Adipose tissue (tissue), 3 donors: Measurements from ENCODE around the gene TTC28. TPM values are rescaled to one million over a fixed set of nuclear protein-coding genes. Genes with fewer than 3 reads are reported as not detected.
"Not testable (repeated sequence)": the region's sequence is repeated elsewhere in the genome, so short reads cannot be mapped to it uniquely, and the experiment has no call there.

Experiments used
- H3K27ac ChIP-seq: one replicate; pipeline ENCODE4 v1.5.1; 2013; ENCODE audit warnings: low read depth, low read length
- WGBS, 3 donors: extraction: QIAGEN DNeasy Blood & Tissue Kit; methylation state at CpG; one replicate each; pipeline ENCODE4 v1.1.7; 2013; 5-methylcytosine and 5-hydroxymethylcytosine counted together
- polyA plus RNA-seq, 3 donors: library from polyadenylated mRNA; stranded (reverse); fragments of 200-250 nt; gene quantifications; one replicate each; pipeline ENCODE4 v1.2.3, GENCODE V29; 2013
- donor health status: healthy with polysubstance abuse.
- donor health status: Bipolar disorder and iron deficiency.
- donor health status: healthy.

Gene TTC28
- polyA plus RNA-seq, 3 donors = 2.8 to 10.6 (median 8.3) TPM

- no peak overlapping the region for H3K27ac ChIP-seq
- whole genome bisulfite sequencing, 3 donors = 86 to 96% (median 94%) methylated on average over 2 of the region's 2 CpGs
Observed at GRCh38 chr22:28538922-28539321, 140.7 kb downstream of the TTC28 start.

GRCh38 chr22:28530565-28530964 is 149.1 kb downstream of the TTC28 start:
- not testable (repeated sequence) for H3K27ac ChIP-seq
- WGBS, 3 donors = 89 to 95% (median 94%) methylated on average over 4 of the region's 4 CpGs

GRCh38 chr22:28529144-28529543 is 150.5 kb downstream of the TTC28 start:
- 96% methylated on average over 7 to 10 of the region's 10 CpGs for WGBS, 3 donors
- H3K27ac ChIP-seq = not testable (repeated sequence)

- WGBS, 3 donors = 47 to 61% (median 54%) methylated on average over 3 of the region's 3 CpGs
Observed at GRCh38 chr22:28521451-28521850, 158.2 kb downstream of the TTC28 start.

GRCh38 chr22:28514321-28514821 is 165.3 kb downstream of the TTC28 start:
- 53 to 61% (median 57%) methylated on average over 3 of the region's 3 CpGs for WGBS, 3 donors
- no peak overlapping the region for H3K27ac ChIP-seq

More at GRCh38 chr22:28521451-28521850, 158.2 kb downstream of the TTC28 start:
- H3K27ac ChIP-seq = no peak overlapping the region

GRCh38 chr22:28512387-28512786 is 167.3 kb downstream of the TTC28 start:
- WGBS, 3 donors = 97 to 99% (median 98%) methylated on average over 2 of the region's 2 CpGs
- H3K27ac ChIP-seq = not testable (repeated sequence)

- no peak overlapping the region for H3K27ac ChIP-seq
Observed at GRCh38 chr22:28507896-28508295, 171.7 kb downstream of the TTC28 start.

- H3K27ac ChIP-seq = no peak overlapping the region
- WGBS, 3 donors = 86 to 94% (median 93%) methylated on average over 9 of the region's 9 CpGs
Observed at GRCh38 chr22:28506150-28506535, 173.5 kb downstream of the TTC28 start.

GRCh38 chr22:28505416-28506149 is 174.1 kb downstream of the TTC28 start:
- 77 to 91% (median 86%) methylated on average over 15 of the region's 15 CpGs for WGBS, 3 donors
- H3K27ac ChIP-seq = no peak overlapping the region

- H3K27ac ChIP-seq = no peak overlapping the region
- 48 to 79% (median 55%) methylated on average over 1 of the region's 1 CpG for WGBS, 3 donors
Observed at GRCh38 chr22:28500006-28500405, 179.6 kb downstream of the TTC28 start.

- H3K27ac ChIP-seq = no peak overlapping the region
- WGBS, 3 donors = 79 to 85% (median 82%) methylated on average over 4 of the region's 4 CpGs
Observed at GRCh38 chr22:28498044-28498443, 181.6 kb downstream of the TTC28 start.

GRCh38 chr22:28497188-28497587 is 182.5 kb downstream of the TTC28 start:
- WGBS, 3 donors = 74 to 86% (median 84%) methylated on average over 2 of the region's 2 CpGs
- H3K27ac ChIP-seq = no peak overlapping the region

GRCh38 chr22:28491289-28491688 is 188.4 kb downstream of the TTC28 start:
- WGBS, 3 donors = 90 to 100% methylated on average over 1 of the region's 2 CpGs; no CpG with 5 or more reads in 1 of the 3 donors
- not testable (repeated sequence) for H3K27ac ChIP-seq

- no peak overlapping the region for H3K27ac ChIP-seq
- WGBS, 3 donors = 78 to 86% (median 83%) methylated on average over 2 of the region's 2 CpGs
Observed at GRCh38 chr22:28488825-28489224, 190.8 kb downstream of the TTC28 start.

GRCh38 chr22:28484662-28485061 is 195.0 kb downstream of the TTC28 start:
- H3K27ac ChIP-seq = no peak overlapping the region
- WGBS, 3 donors = 97 to 100% (median 100%) methylated on average over 1 of the region's 1 CpG

GRCh38 chr22:28481725-28482124 is 197.9 kb downstream of the TTC28 start:
- whole genome bisulfite sequencing, 3 donors = 47 to 82% (median 77%) methylated on average over 2 of the region's 2 CpGs
- H3K27ac ChIP-seq = no peak overlapping the region

GRCh38 chr22:28480000-28480715 is 199.5 kb downstream of the TTC28 start:
- H3K27ac ChIP-seq = no peak overlapping the region
- 75 to 83% (median 77%) methylated on average over 3 of the region's 3 CpGs for WGBS, 3 donors

- no peak overlapping the region for H3K27ac ChIP-seq
Observed at GRCh38 chr22:28478564-28478963, 201.1 kb downstream of the TTC28 start.

GRCh38 chr22:28477556-28477955 is 202.1 kb downstream of the TTC28 start:
- H3K27ac ChIP-seq = no peak overlapping the region
- 92 to 100% (median 94%) methylated on average over 1 of the region's 1 CpG for WGBS, 3 donors

GRCh38 chr22:28474330-28474729 is 205.3 kb downstream of the TTC28 start:
- WGBS, 3 donors = 95 to 100% (median 98%) methylated on average over 1 of the region's 1 CpG

More at GRCh38 chr22:28474330-28474729, 205.3 kb downstream of the TTC28 start:
- no peak overlapping the region for H3K27ac ChIP-seq
